ENCODE data around the gene PLP2. TPM values are rescaled to one million over a fixed set of nuclear protein-coding genes. Genes with fewer than 3 reads are reported as not detected.

PLP2 gene
- total RNA-seq, 6 donors from 2014 or later = 32.7 to 135 (median 58.4) TPM

GRCh38 chrX:49212861-49213260 is 41.2 kb downstream of the PLP2 start:
- Histone ChIP-seq H3K4me1 (no peaks in the 10 kb centered on the region), H3K27me3 (no peaks in the 10 kb centered on the region), H3K9me3 (no peaks in the 10 kb centered on the region), H3K36me3 (no peaks in the 10 kb centered on the region), H3K4me3 (no peak overlapping the region), H3K27ac (no peak overlapping the region)
- TF ChIP-seq POLR2AphosphoS5 (IDR thresholded peaks at IDR 0.05) (no peak), EP300 (IDR thresholded peaks at IDR 0.05) (no peak), CTCF (IDR thresholded peaks at IDR 0.05) (no peak), POLR2A (IDR thresholded peaks at IDR 0.05) (no peak)
- DNase-seq (no peak), ATAC-seq (ENCODE audit: low FRiP score in 2 of 2) (no peak)
- 63 to 83% methylated on average over 1 of the region's 1 CpG for WGBS, 2 donors

- WGBS, 2 donors = 84 to 87% methylated on average over 2 of the region's 2 CpGs
- Histone ChIP-seq H3K4me3 (no peak overlapping the region), H3K4me1 (no peaks in the 10 kb centered on the region), H3K27me3 (no peaks in the 10 kb centered on the region), H3K27ac (no peak overlapping the region), H3K9me3 (no peaks in the 10 kb centered on the region), H3K36me3 (no peaks in the 10 kb centered on the region)
- DNase-seq = no peak
- TF ChIP-seq POLR2A (IDR thresholded peaks at IDR 0.05) (no peak), POLR2AphosphoS5 (IDR thresholded peaks at IDR 0.05) (no peak), CTCF (IDR thresholded peaks at IDR 0.05) (no peak), EP300 (IDR thresholded peaks at IDR 0.05) (no peak)
- no peak for ATAC-seq (ENCODE audit: low FRiP score in 2 of 2)
These were observed 42.7 kb downstream of the PLP2 start for GRCh38 chrX:49214416-49214815.

GRCh38 chrX:49214996-49215526 is 43.4 kb downstream of the PLP2 start:
- DNase-seq (no peak), ATAC-seq (ENCODE audit: low FRiP score in 2 of 2) (no peak)
- Histone ChIP-seq H3K4me3 (no peak overlapping the region), H3K27me3 (no peaks in the 10 kb centered on the region), H3K9me3 (no peaks in the 10 kb centered on the region), H3K4me1 (no peaks in the 10 kb centered on the region), H3K27ac (no peak overlapping the region), H3K36me3 (no peaks in the 10 kb centered on the region)
- 91 to 92% methylated on average over 6 to 14 of the region's 14 CpGs for WGBS, 2 donors
- TF ChIP-seq EP300 (IDR thresholded peaks at IDR 0.05) (no peak), POLR2AphosphoS5 (IDR thresholded peaks at IDR 0.05) (no peak), POLR2A (IDR thresholded peaks at IDR 0.05) (no peak), CTCF (IDR thresholded peaks at IDR 0.05) (no peak)

GRCh38 chrX:49220100-49220499 is 48.4 kb downstream of the PLP2 start:
- Histone ChIP-seq H3K4me1 (no peaks in the 10 kb centered on the region), H3K4me3 (no peak overlapping the region), H3K27ac (no peak overlapping the region), H3K36me3 (no peaks in the 10 kb centered on the region), H3K27me3 (no peaks in the 10 kb centered on the region), H3K9me3 (no peaks in the 10 kb centered on the region)
- DNase-seq = no peak
- TF ChIP-seq EP300 (IDR thresholded peaks at IDR 0.05) = no peak
- TF ChIP-seq CTCF (IDR thresholded peaks at IDR 0.05) = no peak
- no peak for TF ChIP-seq POLR2A (IDR thresholded peaks at IDR 0.05)
- TF ChIP-seq POLR2AphosphoS5 (IDR thresholded peaks at IDR 0.05) = no peak
- no peak for ATAC-seq (ENCODE audit: low FRiP score in 2 of 2)

GRCh38 chrX:49221868-49222267 is 50.2 kb downstream of the PLP2 start:
- H3K27ac ChIP-seq = no peak overlapping the region
- 70 to 72% methylated on average over 2 of the region's 2 CpGs for WGBS, 2 donors
- no peaks in the 10 kb centered on the region for H3K4me1 ChIP-seq
- no peak overlapping the region for H3K4me3 ChIP-seq
- no peaks in the 10 kb centered on the region for H3K9me3 ChIP-seq
- no peaks in the 10 kb centered on the region for H3K36me3 ChIP-seq
- no peaks in the 10 kb centered on the region for H3K27me3 ChIP-seq
- DNase-seq (no peak), ATAC-seq (ENCODE audit: low FRiP score in 2 of 2) (no peak)
- TF ChIP-seq POLR2A (IDR thresholded peaks at IDR 0.05) = no peak

Small RNA genes lying within 50 kb of the gene (small RNA-seq; reads per million reads assigned to genes)
- 0 reads per million in 4 donors for gene RN7SL262P

Other genes starting within 250 kb of the PLP2 start
- 100 to 1,000 TPM in 1 of 6 donors, 10 to 100 TPM in 5; 40.1 to 101 (median 49.6) TPM for gene OTUD5, start 214.3 kb upstream of the PLP2 start, total RNA-seq
- gene KCND1, start 200.1 kb upstream of the PLP2 start, total RNA-seq = 1 to 10 TPM in 3 of 6 donors, under 1 TPM in 3; 0.61 to 3.1 (median 1.2) TPM
- 100 to 1,000 TPM in 1 of 6 donors, 10 to 100 TPM in 5; 37.5 to 140 (median 50.8) TPM for gene GRIPAP1, start 169.6 kb upstream of the PLP2 start, total RNA-seq
- gene TFE3, start 128.5 kb upstream of the PLP2 start, total RNA-seq = 10 to 100 TPM; 44.4 to 99.7 (median 72.3) TPM
- gene CCDC120, start 112.9 kb upstream of the PLP2 start, total RNA-seq = 10 to 100 TPM in 3 of 6 donors, 1 to 10 TPM in 3; 6.0 to 13.5 (median 9.9) TPM
- 10 to 100 TPM; 12.5 to 26.2 (median 15.5) TPM for gene PRAF2, start 97.9 kb upstream of the PLP2 start, total RNA-seq
- gene WDR45, start 92.0 kb upstream of the PLP2 start, total RNA-seq = 100 to 1,000 TPM in 2 of 6 donors, 10 to 100 TPM in 4; 55.9 to 165 (median 74.2) TPM
- 10 to 100 TPM; 14.7 to 23.1 (median 20.4) TPM for gene GPKOW, start 48.2 kb upstream of the PLP2 start, total RNA-seq
- 10 to 100 TPM in 4 of 6 donors, 1 to 10 TPM in 2; 7.3 to 16.3 (median 12.9) TPM for gene MAGIX, start 9.1 kb upstream of the PLP2 start, total RNA-seq
- gene PRICKLE3, start 14.5 kb downstream of the PLP2 start, total RNA-seq = 10 to 100 TPM; 14.4 to 43.0 (median 19.7) TPM
- gene SYP, start 28.3 kb downstream of the PLP2 start, total RNA-seq = 1 to 10 TPM; 2.1 to 8.0 (median 4.3) TPM
- gene CACNA1F, start 61.4 kb downstream of the PLP2 start, total RNA-seq = 1 to 10 TPM in 4 of 6 donors, under 1 TPM in 2; 0.46 to 6.3 (median 1.7) TPM
- gene CCDC22, start 63.6 kb downstream of the PLP2 start, total RNA-seq = 10 to 100 TPM in 5 of 6 donors, 1 to 10 TPM in 1; 9.9 to 22.0 (median 18.6) TPM
- gene FOXP3, start 92.8 kb downstream of the PLP2 start, total RNA-seq = under 1 TPM in 2 of 6 donors, not detected in 4; 0.23 to 0.54 TPM
- 10 to 100 TPM in 2 of 6 donors, 1 to 10 TPM in 4; 3.3 to 14.9 (median 7.1) TPM for gene PPP1R3F, start 97.9 kb downstream of the PLP2 start, total RNA-seq
- not detected for gene GAGE10, start 131.7 kb downstream of the PLP2 start, total RNA-seq
- under 1 TPM in 1 of 6 donors, not detected in 5; 0.72 TPM for gene GAGE12J, start 150.1 kb downstream of the PLP2 start, total RNA-seq
- not detected for gene GAGE13, start 159.7 kb downstream of the PLP2 start, total RNA-seq

Data from upper lobe of left lung (tissue), 6 donors.